Colonic mucosa (tissue), 4 donors: Measurements from ENCODE around the gene ACOXL. TPM values are rescaled to one million over a fixed set of nuclear protein-coding genes. Genes with fewer than 3 reads are reported as not detected.

Source experiments
- DNase-seq: peaks from one replicate; pipeline ENCODE4 v3.0.0-alpha.2; 2020
- H3K27ac ChIP-seq: fragments of 200-600 bp; one replicate; pipeline ENCODE4 v1.8.0; 2021
- H3K27me3 ChIP-seq: fragments of 200-600 bp; one replicate; pipeline ENCODE4 v1.8.0; 2021
- H3K36me3 ChIP-seq: fragments of 200-600 bp; one replicate; pipeline ENCODE4 v1.8.0; 2021
- H3K4me1 ChIP-seq: fragments of 200-600 bp; one replicate; pipeline ENCODE4 v1.8.0; 2021; ENCODE audit warnings: mild to moderate bottlenecking
- H3K4me3 ChIP-seq: fragments of 200-600 bp; one replicate; pipeline ENCODE4 v1.8.0; 2021
- H3K9ac ChIP-seq, 2 donors: one replicate each; pipeline ENCODE4 v1.7.0; 2013; ENCODE audit warnings: control low read depth in 2 of 2, low read depth in 2 of 2, low read length in 2 of 2
- H3K9me3 ChIP-seq: fragments of 200-600 bp; one replicate; pipeline ENCODE4 v1.8.0; 2021
- CTCF ChIP-seq: fragments of 200-600 bp; IDR thresholded peaks from one replicate; pipeline ENCODE4 v1.8.0; 2022; ENCODE audit warnings: antibody characterized with exemption, mild to moderate bottlenecking
- intact Hi-C: fragments of 100-400 bp; cut with DNase I; formaldehyde crosslinking; loops from one replicate; pipeline ENCODE4 v1.14.1; 2022
- total RNA-seq, 2 donors: library from RNA; stranded (reverse); fragmentation: NEBNext Ultra II Directional in 1 of 2; extraction: Animal tissue kit (Norgen Biotek cat#: 25700) in 1 of 2; gene quantifications; one replicate each; pipeline ENCODE4 v1.2.1, GENCODE V29; 2021
- donor health status: healthy.
- donor health status: DM: no; HTN: no; CAD: no.
- donor health status: DM: no; HTN: no; CAD: no.

Gene ACOXL
- total RNA-seq, 2 donors from 2014 or later = 0.32 to 0.82 TPM

GRCh38 chr2:110718382-110718781 is 14.0 kb upstream of the ACOXL start:
- no peak overlapping the region for H3K9ac ChIP-seq
- no peak overlapping the region for H3K4me3 ChIP-seq
- no peaks in the 10 kb centered on the region for H3K36me3 ChIP-seq
- no peak for TF ChIP-seq CTCF
- H3K9me3 ChIP-seq = no peaks in the 10 kb centered on the region
- intact Hi-C loops = no loop called here
- no peak overlapping the region for H3K27ac ChIP-seq
- H3K4me1 ChIP-seq = no peaks in the 10 kb centered on the region
- H3K27me3 ChIP-seq = no peaks in the 10 kb centered on the region
- no peak for DNase-seq

- H3K4me1 ChIP-seq = no peaks in the 10 kb centered on the region
- no peaks in the 10 kb centered on the region for H3K9me3 ChIP-seq
- intact Hi-C loops = no loop called here
- H3K36me3 ChIP-seq = no peaks in the 10 kb centered on the region
- TF ChIP-seq CTCF = no peak
- no peaks in the 10 kb centered on the region for H3K27me3 ChIP-seq
- H3K27ac ChIP-seq = no peak overlapping the region
- H3K9ac ChIP-seq = no peak overlapping the region
- no peak overlapping the region for H3K4me3 ChIP-seq
- no peak for DNase-seq
Observed at GRCh38 chr2:110718990-110719389, 13.4 kb upstream of the ACOXL start.

- no peak for TF ChIP-seq CTCF
- H3K4me1 ChIP-seq = no peaks in the 10 kb centered on the region
- intact Hi-C loops = no loop called here
- no peaks in the 10 kb centered on the region for H3K9me3 ChIP-seq
- no peak overlapping the region for H3K9ac ChIP-seq
- H3K27me3 ChIP-seq = no peaks in the 10 kb centered on the region
- no peak for DNase-seq
- H3K36me3 ChIP-seq = no peaks in the 10 kb centered on the region
- no peak overlapping the region for H3K4me3 ChIP-seq
- no peak overlapping the region for H3K27ac ChIP-seq
Observed at GRCh38 chr2:110720547-110720946, 11.8 kb upstream of the ACOXL start.

GRCh38 chr2:110724820-110725219 is 7.6 kb upstream of the ACOXL start:
- Histone ChIP-seq H3K4me3 (no peak overlapping the region), H3K27ac (no peak overlapping the region), H3K9me3 (no peaks in the 10 kb centered on the region), H3K4me1 (no peaks in the 10 kb centered on the region), H3K36me3 (no peaks in the 10 kb centered on the region), H3K27me3 (no peaks in the 10 kb centered on the region), H3K9ac (no peak overlapping the region)
- DNase-seq = no peak
- TF ChIP-seq CTCF = no peak
- intact Hi-C loops = no loop called here

- Histone ChIP-seq H3K27ac (no peak overlapping the region), H3K4me3 (no peak overlapping the region), H3K4me1 (no peaks in the 10 kb centered on the region), H3K9me3 (no peaks in the 10 kb centered on the region), H3K27me3 (no peaks in the 10 kb centered on the region), H3K9ac (no peak overlapping the region), H3K36me3 (no peaks in the 10 kb centered on the region)
- DNase-seq = no peak
- intact Hi-C loops = no loop called here
- no peak for TF ChIP-seq CTCF
Observed at GRCh38 chr2:110725370-110725769, 7.0 kb upstream of the ACOXL start.

GRCh38 chr2:110725859-110726258 is 6.5 kb upstream of the ACOXL start:
- no peak overlapping the region for H3K9ac ChIP-seq
- no peak overlapping the region for H3K27ac ChIP-seq
- intact Hi-C loops = no loop called here
- H3K27me3 ChIP-seq = no peaks in the 10 kb centered on the region
- H3K36me3 ChIP-seq = no peaks in the 10 kb centered on the region
- H3K4me1 ChIP-seq = no peaks in the 10 kb centered on the region
- H3K4me3 ChIP-seq = no peak overlapping the region
- DNase-seq = no peak
- no peak for TF ChIP-seq CTCF
- H3K9me3 ChIP-seq = no peaks in the 10 kb centered on the region
